OCI-LY3 (cell line): ENCODE data around the gene VPS13C.

Experiments
- CTCF ChIP-seq: fragments of 200-600, 300-600 bp; sonication (generic); IDR thresholded peaks from 2 replicates; pipeline ENCODE4 v1.5.1; 2014; ENCODE audit warnings: antibody characterized with exemption, low read length, low read depth
- EZH2phosphoT487 ChIP-seq: fragments of 200-600 bp; shearing (Covaris generic); IDR thresholded peaks from 2 replicates; pipeline ENCODE4 v1.6.1; 2018; ENCODE audit warnings: antibody characterized with exemption, mixed run types, low read depth

GRCh38 chr15:62046078-62046743 lies 14.0 kb downstream of the VPS13C start:
- TF ChIP-seq CTCF = no peak
- TF ChIP-seq EZH2phosphoT487 = no peak
